Sigmoid colon (tissue), 3 donors: ENCODE results near the gene ADAM19.

Source experiments
- CTCF ChIP-seq, 4 experiments: fragments of 450-650 bp in 3 of 4; fragments of 200-600 bp in 1 of 4; IDR thresholded peaks; one replicate each; pipeline ENCODE4 v1.5.1; 2016 to 2019; ENCODE audit warnings: antibody characterized with exemption in 4 of 4, mild to moderate bottlenecking in 3 of 4, moderate library complexity in 2 of 4
- POLR2A ChIP-seq, 2 donors: fragments of 450-650 bp; IDR thresholded peaks; one replicate each; pipeline ENCODE4 v1.6.1; 2016; ENCODE audit warnings: antibody characterized with exemption in 2 of 2, mild to moderate bottlenecking in 2 of 2, moderate library complexity in 2 of 2

DNA sequence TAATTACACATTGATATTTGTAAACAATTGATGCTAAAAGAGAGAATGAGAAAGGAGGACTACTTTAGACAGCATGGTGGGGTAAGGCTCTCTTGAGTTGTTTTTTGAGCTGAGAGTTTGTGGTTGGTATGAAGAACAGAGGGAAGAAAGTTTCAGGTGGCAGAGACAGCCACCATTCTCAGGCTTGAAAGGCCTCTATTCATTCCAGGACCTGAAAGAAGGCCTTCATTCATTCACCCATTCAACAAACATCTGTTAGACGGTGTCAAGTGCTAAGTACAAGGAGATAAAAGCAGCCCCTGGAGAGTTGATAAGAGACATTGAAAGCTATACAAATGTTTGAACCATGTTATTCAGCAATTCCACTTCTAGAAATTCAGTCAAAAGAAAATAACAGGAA, 21.7 kb upstream of the ADAM19 start:
- TF ChIP-seq CTCF (IDR thresholded peaks at IDR 0.05) (no peak), POLR2A (IDR thresholded peaks at IDR 0.05) (no peak)
